SJSA1 (cell line): Measurements from ENCODE around the gene CCNT1. TPM values are rescaled to one million over a fixed set of nuclear protein-coding genes. Genes with fewer than 3 reads are reported as not detected.
A peak's percentile ranks its signal among the peaks of the same experiment; 100 is the strongest.
"Not testable (repeated sequence)": the region's sequence is repeated elsewhere in the genome, so short reads cannot be mapped to it uniquely, and the experiment has no call there.

ENCODE experiments used
- DNase-seq, 2 experiments: peaks; one replicate each; pipeline ENCODE4 v3.0.0-alpha.2; 2015 to 2020; ENCODE audit warnings: low spot score in 2 of 2, low read depth in 1 of 2
- H3K27ac ChIP-seq: fragments of 250-450 bp; sonication (Bioruptor Pico); 2 replicates; pipeline ENCODE4 v1.5.1; 2020; ENCODE audit warnings: mild to moderate bottlenecking, moderate library complexity
- H3K27me3 ChIP-seq: fragments of 250-450 bp; sonication (Bioruptor Pico); replicated peaks from 2 replicates; pipeline ENCODE4 v1.5.1; 2020; ENCODE audit warnings: mild to moderate bottlenecking, moderate library complexity
- H3K36me3 ChIP-seq: fragments of 250-450 bp; sonication (Bioruptor Pico); 2 replicates; pipeline ENCODE4 v1.5.1; 2020; ENCODE audit warnings: mild to moderate bottlenecking
- H3K4me1 ChIP-seq: fragments of 250-450 bp; sonication (Bioruptor Pico); replicated peaks from 2 replicates; pipeline ENCODE4 v1.6.1; 2021; ENCODE audit warnings: mild to moderate bottlenecking
- H3K4me3 ChIP-seq: fragments of 250-450 bp; sonication (Bioruptor Pico); 2 replicates; pipeline ENCODE4 v1.5.1; 2020; ENCODE audit warnings: mild to moderate bottlenecking
- H3K9me3 ChIP-seq: fragments of 250-450 bp; sonication (Bioruptor Pico); replicated peaks from 2 replicates; pipeline ENCODE4 v1.5.1; 2020; ENCODE audit warnings: mild to moderate bottlenecking
- total RNA-seq: library from RNA; depleted of rRNA; stranded (reverse); fragments of >200 nt; shearing (Covaris generic); gene quantifications from 2 replicates; pipeline ENCODE4 v1.2.3, GENCODE V29; 2014

Gene CCNT1
- total RNA-seq, 1 experiment from 2014 or later = 28.4 TPM

GRCh38 chr12:48719002-48719401 is 2.5 kb upstream of the CCNT1 start:
- peaks cover 16% of the 10 kb centered on the region for H3K36me3 ChIP-seq
- H3K9me3 ChIP-seq, H3K27ac ChIP-seq, H3K27me3 ChIP-seq, DNase-seq, H3K4me1 ChIP-seq, H3K4me3 ChIP-seq: not testable (repeated sequence)

GRCh38 chr12:48717252-48717695 is 767 bp upstream of the CCNT1 start:
- DNase-seq = peak in 1 of 2 experiments; percentile 18
- Histone ChIP-seq H3K27ac (peak overlapping the region; percentile 72), H3K4me1 (peaks cover 6% of the 10 kb centered on the region; the same call in 1 of the 2 replicates), H3K27me3 (no peaks in the 10 kb centered on the region), H3K36me3 (peaks cover 25% of the 10 kb centered on the region), H3K4me3 (peak overlapping the region; percentile 58), H3K9me3 (peaks cover 5% of the 10 kb centered on the region; the same call in 1 of the 2 replicates)

- DNase-seq = no peak
- Histone ChIP-seq H3K27ac (peak overlapping the region; percentile 74), H3K4me1 (peaks cover 6% of the 10 kb centered on the region; the same call in 1 of the 2 replicates), H3K36me3 (peaks cover 34% of the 10 kb centered on the region), H3K4me3 (peak overlapping the region; percentile 58), H3K9me3 (peaks cover 5% of the 10 kb centered on the region; the same call in 1 of the 2 replicates), H3K27me3 (no peaks in the 10 kb centered on the region)
Observed at GRCh38 chr12:48716168-48716492, 377 bp downstream of the CCNT1 start.

- no peak for DNase-seq
- peaks cover 6% of the 10 kb centered on the region; the same call in 1 of the 2 replicates for H3K4me1 ChIP-seq
Observed at GRCh38 chr12:48712209-48712608, 4.3 kb downstream of the CCNT1 start.

GRCh38 chr12:48698822-48699221 is 17.7 kb downstream of the CCNT1 start:
- H3K4me3 ChIP-seq, H3K27ac ChIP-seq, H3K4me1 ChIP-seq, H3K27me3 ChIP-seq, DNase-seq, H3K9me3 ChIP-seq: not testable (repeated sequence)
- H3K36me3 ChIP-seq = peaks cover 80% of the 10 kb centered on the region

More at GRCh38 chr12:48712209-48712608, 4.3 kb downstream of the CCNT1 start:
- Histone ChIP-seq H3K9me3 (no peaks in the 10 kb centered on the region), H3K27me3 (no peaks in the 10 kb centered on the region), H3K4me3 (no peak overlapping the region), H3K27ac (no peak overlapping the region), H3K36me3 (peaks cover 68% of the 10 kb centered on the region)

GRCh38 chr12:48696626-48697025 is 19.9 kb downstream of the CCNT1 start:
- no peaks in the 10 kb centered on the region for H3K4me1 ChIP-seq
- H3K27me3 ChIP-seq = no peaks in the 10 kb centered on the region
- no peak overlapping the region for H3K4me3 ChIP-seq
- H3K9me3 ChIP-seq = no peaks in the 10 kb centered on the region
- H3K36me3 ChIP-seq = peaks cover 79% of the 10 kb centered on the region
- no peak overlapping the region for H3K27ac ChIP-seq
- no peak for DNase-seq

- no peak overlapping the region for H3K27ac ChIP-seq
- no peak for DNase-seq
- no peaks in the 10 kb centered on the region for H3K9me3 ChIP-seq
- H3K36me3 ChIP-seq = peaks cover 85% of the 10 kb centered on the region
- H3K4me1 ChIP-seq = no peaks in the 10 kb centered on the region
- no peak overlapping the region for H3K4me3 ChIP-seq
- no peaks in the 10 kb centered on the region for H3K27me3 ChIP-seq
Observed at GRCh38 chr12:48695859-48696258, 20.6 kb downstream of the CCNT1 start.

GRCh38 chr12:48694038-48694437 is 22.5 kb downstream of the CCNT1 start:
- no peak overlapping the region for H3K27ac ChIP-seq
- no peaks in the 10 kb centered on the region for H3K4me1 ChIP-seq
- H3K9me3 ChIP-seq = no peaks in the 10 kb centered on the region
- peaks cover 86% of the 10 kb centered on the region for H3K36me3 ChIP-seq
- H3K4me3 ChIP-seq = no peak overlapping the region
- H3K27me3 ChIP-seq = no peaks in the 10 kb centered on the region
- DNase-seq = no peak

- no peak for DNase-seq
Observed at GRCh38 chr12:48693572-48693971, 22.9 kb downstream of the CCNT1 start.

GRCh38 chr12:48691826-48692487 is 24.6 kb downstream of the CCNT1 start:
- no peaks in the 10 kb centered on the region for H3K9me3 ChIP-seq
- H3K4me1 ChIP-seq = no peaks in the 10 kb centered on the region
- no peak overlapping the region for H3K4me3 ChIP-seq
- H3K36me3 ChIP-seq = peaks cover 84% of the 10 kb centered on the region
- no peak overlapping the region for H3K27ac ChIP-seq
- no peaks in the 10 kb centered on the region for H3K27me3 ChIP-seq
- DNase-seq = no peak

More at GRCh38 chr12:48693572-48693971, 22.9 kb downstream of the CCNT1 start:
- peaks cover 86% of the 10 kb centered on the region for H3K36me3 ChIP-seq
- no peaks in the 10 kb centered on the region for H3K4me1 ChIP-seq
- no peaks in the 10 kb centered on the region for H3K27me3 ChIP-seq
- H3K4me3 ChIP-seq = no peak overlapping the region
- no peak overlapping the region for H3K27ac ChIP-seq
- H3K9me3 ChIP-seq = no peaks in the 10 kb centered on the region

GRCh38 chr12:48690990-48691389 is 25.5 kb downstream of the CCNT1 start:
- DNase-seq = no peak
- no peak overlapping the region for H3K27ac ChIP-seq
- H3K4me3 ChIP-seq = no peak overlapping the region
- H3K27me3 ChIP-seq = no peaks in the 10 kb centered on the region
- H3K4me1 ChIP-seq = no peaks in the 10 kb centered on the region
- H3K9me3 ChIP-seq = no peaks in the 10 kb centered on the region
- peaks cover 76% of the 10 kb centered on the region for H3K36me3 ChIP-seq

- H3K27me3 ChIP-seq = no peaks in the 10 kb centered on the region
- H3K27ac ChIP-seq = no peak overlapping the region
- H3K4me1 ChIP-seq = no peaks in the 10 kb centered on the region
- peaks cover 71% of the 10 kb centered on the region for H3K36me3 ChIP-seq
- H3K9me3 ChIP-seq = no peaks in the 10 kb centered on the region
- no peak for DNase-seq
- no peak overlapping the region for H3K4me3 ChIP-seq
Observed at GRCh38 chr12:48690436-48690835, 26.1 kb downstream of the CCNT1 start.

- H3K9me3 ChIP-seq = no peaks in the 10 kb centered on the region
- no peak for DNase-seq
- no peak overlapping the region for H3K27ac ChIP-seq
- H3K36me3 ChIP-seq = peaks cover 55% of the 10 kb centered on the region
- no peaks in the 10 kb centered on the region for H3K4me1 ChIP-seq
- H3K4me3 ChIP-seq = no peak overlapping the region
- H3K27me3 ChIP-seq = no peaks in the 10 kb centered on the region
Observed at GRCh38 chr12:48688836-48689235, 27.7 kb downstream of the CCNT1 start.

GRCh38 chr12:48687592-48687991 is 28.9 kb downstream of the CCNT1 start:
- no peak for DNase-seq
- H3K4me3 ChIP-seq = no peak overlapping the region
- H3K4me1 ChIP-seq = no peaks in the 10 kb centered on the region
- H3K9me3 ChIP-seq = no peaks in the 10 kb centered on the region
- H3K27ac ChIP-seq = no peak overlapping the region
- H3K27me3 ChIP-seq = no peaks in the 10 kb centered on the region
- peaks cover 43% of the 10 kb centered on the region for H3K36me3 ChIP-seq
